HL-60 (cell line): Measurements from ENCODE around the gene VPS13C.

Experiments used
- DNase-seq, 2 experiments: peaks; one replicate each; pipeline ENCODE4 v3.0.0-alpha.2; 2010 to 2020; ENCODE audit warnings: low read depth in 1 of 2, low spot score in 1 of 2
- H3K27ac ChIP-seq: fragments of 250-450 bp; sonication (Bioruptor Pico); replicated peaks from 2 replicates; pipeline ENCODE4 v1.5.1; 2020; ENCODE audit warnings: mild to moderate bottlenecking, moderate library complexity
- H3K27me3 ChIP-seq: fragments of 250-450 bp; sonication (Bioruptor Pico); 2 replicates; pipeline ENCODE4 v1.5.1; 2021; ENCODE audit warnings: mild to moderate bottlenecking, moderate library complexity; ENCODE audit not compliant: insufficient read depth, poor library complexity, severe bottlenecking
- H3K4me3 ChIP-seq: replicated peaks from 2 replicates; pipeline ENCODE4 v1.5.1; 2011; ENCODE audit warnings: mild to moderate bottlenecking, control low read depth, low read length; ENCODE audit not compliant: insufficient read depth
- CTCF ChIP-seq: IDR thresholded peaks from one replicate; pipeline ENCODE4 v1.5.1; 2011; ENCODE audit warnings: low read length, control low read depth, inconsistent platforms; ENCODE audit not compliant: insufficient read depth
- GABPA ChIP-seq: IDR thresholded peaks from 2 replicates; pipeline ENCODE4 v1.6.1; 2012; ENCODE audit warnings: low read depth
- POLR2AphosphoS5 ChIP-seq: IDR thresholded peaks from 2 replicates; pipeline ENCODE4 v1.6.1; 2012; ENCODE audit warnings: low read depth
- SPI1 ChIP-seq: IDR thresholded peaks from 2 replicates; pipeline ENCODE4 v1.6.1; 2012; ENCODE audit warnings: low read depth, mild to moderate bottlenecking, borderline replicate concordance
- TF ChIP-seq, protein P1 (sequence below): IDR thresholded peaks from 2 replicates; pipeline ENCODE4 v1.6.1; 2012; ENCODE audit warnings: low read depth; ENCODE audit not compliant: insufficient replicate concordance

Gene VPS13C

DNA sequence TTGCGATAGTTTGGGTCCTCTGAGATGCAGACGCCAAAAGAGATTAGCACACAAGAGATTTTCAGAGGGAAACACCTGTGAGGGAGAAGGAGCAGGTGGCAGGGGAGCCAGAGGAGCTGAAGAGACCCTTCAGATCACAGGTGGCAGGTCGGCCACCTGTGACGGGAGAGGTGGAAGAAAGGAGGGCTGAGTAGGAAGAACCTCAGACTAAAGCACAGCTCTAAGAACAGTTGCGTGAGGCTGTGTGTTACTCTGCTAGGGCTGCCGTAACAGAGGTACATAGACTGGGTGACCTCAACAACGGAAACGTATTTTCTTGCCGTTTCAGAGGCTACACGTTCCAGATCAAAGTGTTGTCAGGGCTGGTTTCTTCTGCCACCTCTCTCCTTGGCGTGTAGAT lies 45.0 kb upstream of the VPS13C start:
- TF ChIP-seq POLR2AphosphoS5 (no peak), GABPA (no peak), SPI1 (no peak), CTCF (no peak)
- TF ChIP-seq, protein P1, sequence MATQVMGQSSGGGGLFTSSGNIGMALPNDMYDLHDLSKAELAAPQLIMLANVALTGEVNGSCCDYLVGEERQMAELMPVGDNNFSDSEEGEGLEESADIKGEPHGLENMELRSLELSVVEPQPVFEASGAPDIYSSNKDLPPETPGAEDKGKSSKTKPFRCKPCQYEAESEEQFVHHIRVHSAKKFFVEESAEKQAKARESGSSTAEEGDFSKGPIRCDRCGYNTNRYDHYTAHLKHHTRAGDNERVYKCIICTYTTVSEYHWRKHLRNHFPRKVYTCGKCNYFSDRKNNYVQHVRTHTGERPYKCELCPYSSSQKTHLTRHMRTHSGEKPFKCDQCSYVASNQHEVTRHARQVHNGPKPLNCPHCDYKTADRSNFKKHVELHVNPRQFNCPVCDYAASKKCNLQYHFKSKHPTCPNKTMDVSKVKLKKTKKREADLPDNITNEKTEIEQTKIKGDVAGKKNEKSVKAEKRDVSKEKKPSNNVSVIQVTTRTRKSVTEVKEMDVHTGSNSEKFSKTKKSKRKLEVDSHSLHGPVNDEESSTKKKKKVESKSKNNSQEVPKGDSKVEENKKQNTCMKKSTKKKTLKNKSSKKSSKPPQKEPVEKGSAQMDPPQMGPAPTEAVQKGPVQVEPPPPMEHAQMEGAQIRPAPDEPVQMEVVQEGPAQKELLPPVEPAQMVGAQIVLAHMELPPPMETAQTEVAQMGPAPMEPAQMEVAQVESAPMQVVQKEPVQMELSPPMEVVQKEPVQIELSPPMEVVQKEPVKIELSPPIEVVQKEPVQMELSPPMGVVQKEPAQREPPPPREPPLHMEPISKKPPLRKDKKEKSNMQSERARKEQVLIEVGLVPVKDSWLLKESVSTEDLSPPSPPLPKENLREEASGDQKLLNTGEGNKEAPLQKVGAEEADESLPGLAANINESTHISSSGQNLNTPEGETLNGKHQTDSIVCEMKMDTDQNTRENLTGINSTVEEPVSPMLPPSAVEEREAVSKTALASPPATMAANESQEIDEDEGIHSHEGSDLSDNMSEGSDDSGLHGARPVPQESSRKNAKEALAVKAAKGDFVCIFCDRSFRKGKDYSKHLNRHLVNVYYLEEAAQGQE, result no peak
- no peak overlapping the region for H3K4me3 ChIP-seq
- DNase-seq, result no peak
- peaks cover 3% of the 10 kb centered on the region for H3K27me3 ChIP-seq
- H3K27ac ChIP-seq, result no peak overlapping the region

DNA sequence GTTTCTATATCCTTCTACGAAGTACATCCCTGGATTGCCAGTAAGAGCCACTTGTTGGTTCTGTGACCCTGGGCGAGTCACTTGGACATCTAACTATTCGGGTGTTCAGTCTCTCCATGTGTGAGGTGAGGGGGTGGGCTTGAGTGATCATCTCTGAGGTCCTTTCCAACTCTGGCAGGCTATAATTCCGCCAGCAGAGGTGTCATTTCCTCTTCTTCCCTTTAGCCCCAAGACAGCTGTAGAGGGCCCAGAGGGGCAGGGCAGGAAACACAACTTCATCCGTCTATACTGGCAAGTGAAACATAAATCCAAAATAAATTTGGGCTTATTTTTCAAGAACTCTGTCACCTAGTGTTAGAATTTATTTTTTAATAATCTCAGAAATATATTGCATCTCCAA lies 44.6 kb upstream of the VPS13C start:
- peaks cover under 1% of the 10 kb centered on the region for H3K27me3 ChIP-seq
- H3K4me3 ChIP-seq, result no peak overlapping the region
- TF ChIP-seq, protein P1, result no peak
- TF ChIP-seq CTCF (no peak), POLR2AphosphoS5 (no peak), SPI1 (no peak), GABPA (no peak)
- DNase-seq, result no peak
- H3K27ac ChIP-seq, result no peak overlapping the region

GRCh38 chr15:62104401-62104800 lies 44.2 kb upstream of the VPS13C start:
- no peak for DNase-seq
- Histone ChIP-seq H3K27ac (no peak overlapping the region), H3K4me3 (no peak overlapping the region), H3K27me3 (no peaks in the 10 kb centered on the region)
- TF ChIP-seq CTCF (no peak), POLR2AphosphoS5 (no peak), SPI1 (no peak), GABPA (no peak)
- TF ChIP-seq, protein P1, result no peak
